SU-DHL-6 (cell line): ENCODE measurements around the gene DEF6.

Experiments used
- H2AFZ ChIP-seq: fragments of 200-600 bp; sonication (generic); 2 replicates; pipeline ENCODE4 v1.6.1; 2014; ENCODE audit warnings: low read depth, mild to moderate bottlenecking, moderate library complexity, mixed read lengths, antibody characterized with exemption, low read length; ENCODE audit not compliant: severe bottlenecking
- H3F3A ChIP-seq: fragments of 200-600 bp; shearing (Covaris generic); 2 replicates; pipeline ENCODE4 v1.6.0; 2016; ENCODE audit warnings: antibody characterized with exemption, mild to moderate bottlenecking; ENCODE audit not compliant: insufficient read depth
- H3K27ac ChIP-seq: fragments of 200-600 bp; sonication (generic); 2 replicates; pipeline ENCODE4 v1.5.1; 2016; ENCODE audit warnings: low read depth, mild to moderate bottlenecking, low read length, moderate library complexity, mixed read lengths
- H3K27me3 ChIP-seq: fragments of 200-600 bp; sonication (generic), shearing (Covaris generic); 2 replicates; pipeline ENCODE4 v1.6.0; 2014; ENCODE audit warnings: mild to moderate bottlenecking, low read length
- H3K36me3 ChIP-seq: fragments of 200-600 bp; sonication (generic); 2 replicates; pipeline ENCODE4 v1.6.1; 2014; ENCODE audit warnings: mild to moderate bottlenecking, low read length, mixed read lengths
- H3K4me2 ChIP-seq: fragments of 300-600, 200-600 bp; shearing (Covaris generic), sonication (generic); 2 replicates; pipeline ENCODE4 v1.6.0; 2014; ENCODE audit warnings: low read length, low read depth, mild to moderate bottlenecking; ENCODE audit not compliant: poor library complexity, severe bottlenecking
- H3K4me3 ChIP-seq: fragments of 200-600 bp; sonication (generic); 2 replicates; pipeline ENCODE4 v1.5.1; 2014; ENCODE audit warnings: antibody characterized with exemption, low read length, mild to moderate bottlenecking, mixed read lengths; ENCODE audit not compliant: insufficient read depth, poor library complexity, severe bottlenecking
- H3K79me2 ChIP-seq: fragments of 200-600 bp; sonication (generic); 2 replicates; pipeline ENCODE4 v1.6.1; 2014; ENCODE audit warnings: mild to moderate bottlenecking, low read length, moderate library complexity; ENCODE audit not compliant: insufficient read depth
- H3K9ac ChIP-seq: fragments of 200-600 bp; sonication (generic); 2 replicates; pipeline ENCODE4 v1.7.0; 2014; ENCODE audit warnings: mild to moderate bottlenecking, low read length
- H3K9me2 ChIP-seq: fragments of 200-600 bp; sonication (generic); replicated peaks from 2 replicates; pipeline ENCODE4 v1.6.1; 2014; ENCODE audit warnings: low read length; ENCODE audit not compliant: insufficient read depth
- H3K9me3 ChIP-seq: fragments of 200-600 bp; sonication (generic); 2 replicates; pipeline ENCODE4 v1.6.1; 2014; ENCODE audit warnings: low read length, mixed read lengths; ENCODE audit not compliant: insufficient read depth
- H4K20me1 ChIP-seq: fragments of 200-600 bp; sonication (generic); 2 replicates; pipeline ENCODE4 v1.6.1; 2014; ENCODE audit warnings: low read depth, mild to moderate bottlenecking, antibody characterized with exemption, low read length, moderate library complexity, mixed read lengths
- CTCF ChIP-seq: fragments of 200-600 bp; sonication (generic); IDR thresholded peaks from one replicate; pipeline ENCODE4 v1.5.1; 2017; ENCODE audit warnings: antibody characterized with exemption, mild to moderate bottlenecking, low read length, moderate library complexity; ENCODE audit not compliant: insufficient read depth, poor library complexity, severe bottlenecking
- EZH2phosphoT487 ChIP-seq: fragments of 200-600 bp; sonication (generic), shearing (Covaris generic); conservative IDR thresholded peaks from 2 replicates; pipeline ENCODE4 v1.6.1; 2018; ENCODE audit warnings: mild to moderate bottlenecking, antibody characterized with exemption, low read length, moderate library complexity, mixed read lengths

The DEF6 gene

DNA sequence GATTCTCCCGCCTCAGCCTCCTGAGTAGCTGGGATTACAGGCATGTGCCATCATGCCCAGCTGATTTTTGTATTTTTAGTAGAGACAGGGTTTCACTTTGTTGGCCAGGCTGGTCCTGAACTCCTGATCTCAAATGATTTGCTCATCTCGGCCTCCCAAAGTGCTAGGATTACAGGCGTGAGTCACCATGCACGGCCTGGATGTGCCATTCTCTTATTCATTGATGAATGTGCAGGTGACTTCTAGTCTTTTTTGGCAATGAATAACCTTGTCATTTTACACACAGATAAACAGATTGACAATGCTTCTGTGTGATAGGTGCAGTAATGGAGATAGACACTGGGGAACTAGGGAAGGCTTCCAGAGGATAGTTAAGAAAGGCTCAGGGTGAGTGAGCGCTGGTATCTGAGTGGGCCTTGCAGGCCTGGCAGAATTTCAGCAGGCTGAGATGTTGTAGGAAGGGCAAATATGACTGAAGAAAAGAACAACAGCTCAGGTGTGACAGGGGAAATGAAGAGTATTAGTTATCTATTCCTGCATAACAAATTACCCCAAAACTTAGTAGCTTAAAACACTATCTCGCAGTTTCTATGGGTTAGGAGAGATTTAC lies 68.1 kb downstream of the DEF6 start:
- H3K9ac ChIP-seq: no peak overlapping the region
- H3K4me3 ChIP-seq: no peak overlapping the region
- no peak overlapping the region for H2AFZ ChIP-seq
- H3K9me2 ChIP-seq: no peaks in the 10 kb centered on the region
- no peaks in the 10 kb centered on the region for H3K27me3 ChIP-seq
- no peaks in the 10 kb centered on the region for H3F3A ChIP-seq
- TF ChIP-seq CTCF (no peak), EZH2phosphoT487 (no peak)
- no peak overlapping the region for H3K27ac ChIP-seq
- H3K9me3 ChIP-seq: no peaks in the 10 kb centered on the region
- no peak overlapping the region for H3K4me2 ChIP-seq
- H3K36me3 ChIP-seq: no peaks in the 10 kb centered on the region
- no peaks in the 10 kb centered on the region for H3K79me2 ChIP-seq
- no peaks in the 10 kb centered on the region for H4K20me1 ChIP-seq

DNA sequence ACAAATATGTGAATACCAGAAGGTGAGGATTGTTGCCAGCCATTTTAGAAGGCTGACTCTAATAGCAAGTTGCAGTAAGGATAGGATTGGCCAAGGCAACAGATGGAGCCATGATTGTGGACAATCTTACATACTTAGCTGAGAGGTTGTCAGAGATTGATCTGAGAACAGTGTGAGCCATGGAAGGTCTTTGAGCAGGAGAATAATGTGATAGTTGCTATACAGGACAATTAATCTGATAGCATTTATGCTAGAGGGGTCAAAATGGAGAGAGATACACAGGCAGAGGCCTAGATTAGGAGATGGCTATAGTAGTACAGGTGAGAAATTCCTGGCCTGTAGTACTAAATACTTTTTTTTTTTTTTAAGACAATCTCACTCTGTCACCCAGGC lies 68.6 kb downstream of the DEF6 start:
- Histone ChIP-seq H3K27ac (no peak overlapping the region), H3K79me2 (no peaks in the 10 kb centered on the region), H3K9me2 (no peaks in the 10 kb centered on the region), H3K9ac (no peak overlapping the region), H4K20me1 (no peaks in the 10 kb centered on the region), H3K27me3 (no peaks in the 10 kb centered on the region), H3K9me3 (no peaks in the 10 kb centered on the region), H3K36me3 (no peaks in the 10 kb centered on the region), H3K4me3 (no peak overlapping the region), H2AFZ (no peak overlapping the region), H3F3A (no peaks in the 10 kb centered on the region), H3K4me2 (no peak overlapping the region)
- TF ChIP-seq CTCF: no peak
- TF ChIP-seq EZH2phosphoT487: no peak

DNA sequence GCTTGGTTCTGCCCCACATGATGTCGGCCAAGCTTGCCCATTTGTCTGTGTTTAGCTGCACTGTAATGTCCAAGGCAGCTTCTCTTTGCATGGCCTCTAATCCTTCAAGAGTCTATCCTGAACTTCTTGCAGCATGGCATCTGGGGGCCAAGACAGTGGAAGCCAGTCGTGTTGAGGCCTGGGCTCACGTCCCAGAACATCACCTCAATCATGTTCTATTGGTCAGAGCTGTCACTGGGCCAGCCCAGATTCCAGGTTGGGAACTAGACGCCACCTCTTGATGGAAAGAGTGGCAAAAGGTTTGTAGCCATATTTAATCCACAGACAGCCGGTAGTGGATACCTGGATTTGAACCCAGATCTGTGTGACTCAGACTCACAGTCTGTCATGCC lies 70.0 kb downstream of the DEF6 start:
- TF ChIP-seq EZH2phosphoT487 (no peak), CTCF (no peak)
- Histone ChIP-seq H3K27me3 (no peaks in the 10 kb centered on the region), H3K4me2 (no peak overlapping the region), H4K20me1 (no peaks in the 10 kb centered on the region), H2AFZ (no peak overlapping the region), H3K4me3 (no peak overlapping the region), H3K36me3 (no peaks in the 10 kb centered on the region), H3F3A (no peaks in the 10 kb centered on the region), H3K9ac (no peak overlapping the region), H3K9me2 (no peaks in the 10 kb centered on the region), H3K9me3 (no peaks in the 10 kb centered on the region), H3K79me2 (no peaks in the 10 kb centered on the region), H3K27ac (no peak overlapping the region)
